B cell (primary cell): ENCODE data around the gene B3GALNT1.

Experiments
- CTCF ChIP-seq: fragments of 200-600 bp; IDR thresholded peaks from one replicate; pipeline ENCODE4 v1.8.0; 2022; ENCODE audit warnings: antibody characterized with exemption, mild to moderate bottlenecking
- EZH2 ChIP-seq: IDR thresholded peaks from 2 replicates; pipeline ENCODE4 v1.6.1; 2012; ENCODE audit warnings: borderline replicate concordance, low read depth, mild to moderate bottlenecking, moderate library complexity, low read length; ENCODE audit not compliant: insufficient read depth, poor library complexity, severe bottlenecking

- TF ChIP-seq CTCF (peak; percentile 35), EZH2 (no peak)
Observed at GRCh38 chr3:161096771-161097367, 8.3 kb downstream of the B3GALNT1 start.
